ENCODE results near the gene FMNL1.
A peak's percentile ranks its signal among the peaks of the same experiment; 100 is the strongest.
"Not testable (repeated sequence)": the region's sequence is repeated elsewhere in the genome, so short reads cannot be mapped to it uniquely, and the experiment has no call there.

FMNL1 gene

GRCh38 chr17:45236282-45236606, 14.6 kb downstream of the FMNL1 start:
- no peak for DNase-seq

GRCh38 chr17:45237686-45238085, 16.0 kb downstream of the FMNL1 start:
- DNase-seq: no peak

GRCh38 chr17:45238155-45238774, 16.6 kb downstream of the FMNL1 start:
- no peak for DNase-seq

- no peak for DNase-seq
Observed at GRCh38 chr17:45240905-45241327, 19.2 kb downstream of the FMNL1 start.

- DNase-seq: no peak
Observed at GRCh38 chr17:45241328-45242028, 19.8 kb downstream of the FMNL1 start.

- no peak for DNase-seq
Observed at GRCh38 chr17:45242029-45242414, 20.3 kb downstream of the FMNL1 start.

GRCh38 chr17:45243750-45244149, 22.1 kb downstream of the FMNL1 start:
- DNase-seq: no peak

- DNase-seq: no peak
Observed at GRCh38 chr17:45244725-45245656, 23.3 kb downstream of the FMNL1 start.

- DNase-seq: no peak
Observed at GRCh38 chr17:45246338-45246737, 24.7 kb downstream of the FMNL1 start.

GRCh38 chr17:45246861-45247428, 25.3 kb downstream of the FMNL1 start:
- DNase-seq: no peak

- peak; percentile 84 for DNase-seq
Observed at GRCh38 chr17:45247429-45248131, 25.9 kb downstream of the FMNL1 start.

GRCh38 chr17:45248132-45248957, 26.7 kb downstream of the FMNL1 start:
- no peak for DNase-seq

- DNase-seq: no peak
Observed at GRCh38 chr17:45251931-45252330, 30.2 kb downstream of the FMNL1 start.

- not testable (repeated sequence) for DNase-seq
Observed at GRCh38 chr17:45253237-45253636, 31.6 kb downstream of the FMNL1 start.

- DNase-seq: no peak
Observed at GRCh38 chr17:45253879-45254278, 32.2 kb downstream of the FMNL1 start.

GRCh38 chr17:45255358-45255757, 33.7 kb downstream of the FMNL1 start:
- DNase-seq: no peak

- peak; percentile 31 for DNase-seq
Observed at GRCh38 chr17:45256114-45256966, 34.7 kb downstream of the FMNL1 start.

GRCh38 chr17:45257115-45257514, 35.4 kb downstream of the FMNL1 start:
- no peak for DNase-seq

GRCh38 chr17:45258981-45259380, 37.3 kb downstream of the FMNL1 start:
- peak; percentile 61 for DNase-seq

GRCh38 chr17:45260204-45260783, 38.6 kb downstream of the FMNL1 start:
- no peak for DNase-seq
